Loucy (cell line): ENCODE results near the gene RASA4B.
"Not testable (repeated sequence)": the region's sequence is repeated elsewhere in the genome, so short reads cannot be mapped to it uniquely, and the experiment has no call there.

Experiments used
- EZH2phosphoT487 ChIP-seq: fragments of 200-600 bp; IDR thresholded peaks from 2 replicates; pipeline ENCODE4 v1.6.1; 2018; ENCODE audit warnings: antibody characterized with exemption, mild to moderate bottlenecking, moderate library complexity, borderline replicate concordance
- TF ChIP-seq, protein P1 (sequence below): fragments of 200-600 bp; sonication (generic); conservative IDR thresholded peaks from 2 replicates; pipeline ENCODE4 v1.5.1; 2014; ENCODE audit warnings: mild to moderate bottlenecking, antibody characterized with exemption, low read length

DNA sequence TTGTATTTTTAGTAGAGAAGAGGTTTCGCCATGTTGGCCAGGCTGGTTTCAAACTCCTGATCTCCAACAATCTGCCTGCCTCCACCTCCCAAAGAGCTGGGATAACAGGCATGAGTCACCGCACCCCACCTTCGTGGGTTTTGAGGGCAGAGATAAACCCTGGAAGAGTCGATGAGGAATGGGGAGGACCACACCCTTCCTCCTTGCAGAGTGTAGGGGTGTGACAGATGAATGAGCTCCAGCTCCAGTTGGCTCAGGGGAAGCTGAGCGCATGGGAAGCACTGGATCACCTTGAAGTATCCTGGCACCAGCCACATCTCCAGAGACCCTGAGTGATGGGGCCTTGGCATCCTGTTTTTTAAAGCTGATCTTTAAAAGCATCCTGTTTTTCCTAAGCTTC, 33.3 kb downstream of the RASA4B start:
- TF ChIP-seq, protein P1, sequence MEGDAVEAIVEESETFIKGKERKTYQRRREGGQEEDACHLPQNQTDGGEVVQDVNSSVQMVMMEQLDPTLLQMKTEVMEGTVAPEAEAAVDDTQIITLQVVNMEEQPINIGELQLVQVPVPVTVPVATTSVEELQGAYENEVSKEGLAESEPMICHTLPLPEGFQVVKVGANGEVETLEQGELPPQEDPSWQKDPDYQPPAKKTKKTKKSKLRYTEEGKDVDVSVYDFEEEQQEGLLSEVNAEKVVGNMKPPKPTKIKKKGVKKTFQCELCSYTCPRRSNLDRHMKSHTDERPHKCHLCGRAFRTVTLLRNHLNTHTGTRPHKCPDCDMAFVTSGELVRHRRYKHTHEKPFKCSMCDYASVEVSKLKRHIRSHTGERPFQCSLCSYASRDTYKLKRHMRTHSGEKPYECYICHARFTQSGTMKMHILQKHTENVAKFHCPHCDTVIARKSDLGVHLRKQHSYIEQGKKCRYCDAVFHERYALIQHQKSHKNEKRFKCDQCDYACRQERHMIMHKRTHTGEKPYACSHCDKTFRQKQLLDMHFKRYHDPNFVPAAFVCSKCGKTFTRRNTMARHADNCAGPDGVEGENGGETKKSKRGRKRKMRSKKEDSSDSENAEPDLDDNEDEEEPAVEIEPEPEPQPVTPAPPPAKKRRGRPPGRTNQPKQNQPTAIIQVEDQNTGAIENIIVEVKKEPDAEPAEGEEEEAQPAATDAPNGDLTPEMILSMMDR = not testable (repeated sequence)
- TF ChIP-seq EZH2phosphoT487 = not testable (repeated sequence)
